Endothelial cell of umbilical vein (primary cell): Measurements from ENCODE around the gene DCLK1. TPM values are rescaled to one million over a fixed set of nuclear protein-coding genes. Genes with fewer than 3 reads are reported as not detected.

Experiments used
- BruUV-seq: library from RNA; stranded (reverse); fragments of 400-500 nt; replicated peaks from 2 replicates; lab custom pipeline; 2021; lab: Mats Ljungman, UMichigan
- CTCF ChIA-PET: fragments of 300-600, 350-600 bp; sonication (Branson Sonifier 250); formaldehyde crosslinking; loops from one replicate; lab custom pipeline; 2021; ENCODE audit warnings: antibody characterized with exemption, inconsistent platforms; lab: Charles Lee
- POLR2A ChIA-PET: fragments of 300-600, 350-600 bp; sonication (Branson Sonifier 250); formaldehyde crosslinking; loops from one replicate; lab custom pipeline; 2021; ENCODE audit warnings: antibody characterized with exemption, inconsistent platforms; lab: Charles Lee
- DNase-seq: peaks from one replicate; pipeline ENCODE4 v3.0.0-alpha.2; 2011; ENCODE audit warnings: low read depth, low spot score
- FAIRE-seq: peaks from 2 replicates; lab custom pipeline; 2011; peaks lifted over from hg19 to GRCh38; lab: Jason Lieb, UNC
- H2AFZ ChIP-seq: 2 replicates; pipeline ENCODE4 v1.6.0; 2012; ENCODE audit warnings: low read depth, low read length, control low read depth, inconsistent platforms
- H3K27ac ChIP-seq: 2 replicates; pipeline ENCODE4 v1.5.1; 2011; ENCODE audit warnings: low read depth, mild to moderate bottlenecking, control low read depth, low read length, moderate library complexity; ENCODE audit not compliant: insufficient read depth
- H3K27me3 ChIP-seq, 2 experiments: 2 replicates each; pipeline versions ENCODE4 v1.6.0 to v1.6.1; 2011; ENCODE audit warnings: low read length in 2 of 2, mixed read lengths in 1 of 2; ENCODE audit not compliant: control insufficient read depth in 2 of 2, insufficient read depth in 2 of 2
- H3K36me3 ChIP-seq, 2 experiments: 2 replicates in 1 of 2; 3 replicates in 1 of 2; pipeline ENCODE4 v1.5.1; 2011; ENCODE audit warnings: low read length in 2 of 2, mild to moderate bottlenecking in 1 of 2, moderate library complexity in 1 of 2; ENCODE audit not compliant: control insufficient read depth in 2 of 2, insufficient read depth in 2 of 2; ENCODE audit errors: extremely low read depth in 1 of 2
- H3K4me1 ChIP-seq: 3 replicates; pipeline ENCODE4 v1.5.1; 2011; ENCODE audit warnings: mild to moderate bottlenecking, low read length; ENCODE audit not compliant: control insufficient read depth, insufficient read depth; ENCODE audit errors: extremely low read depth
- H3K4me2 ChIP-seq: 2 replicates; pipeline ENCODE4 v1.6.1; 2011; ENCODE audit warnings: low read length, control low read depth, mixed read lengths; ENCODE audit not compliant: insufficient read depth
- H3K4me3 ChIP-seq, 3 experiments: fragments of 200-600 bp in 1 of 3; sonication (generic), shearing (Covaris generic) in 1 of 3; replicated peaks in 1 of 3; 2 replicates each; pipeline ENCODE4 v1.5.1; 2011 to 2016; ENCODE audit warnings: control low read depth in 3 of 3, low read length in 3 of 3, mild to moderate bottlenecking in 2 of 3, inconsistent platforms in 1 of 3, low read depth in 1 of 3, moderate library complexity in 1 of 3; ENCODE audit not compliant: insufficient read depth in 1 of 3
- H3K79me2 ChIP-seq: 2 replicates; pipeline ENCODE4 v1.6.0; 2012; ENCODE audit warnings: low read length, inconsistent platforms; ENCODE audit not compliant: control insufficient read depth, insufficient read depth
- H3K9ac ChIP-seq: replicated peaks from 2 replicates; pipeline ENCODE3; 2011; ENCODE audit warnings: low read length, control low read depth; ENCODE audit not compliant: insufficient read depth; ENCODE audit errors: extremely low read depth
- H3K9me1 ChIP-seq: replicated peaks from 3 replicates; pipeline ENCODE4 v1.6.0; 2011; ENCODE audit warnings: mild to moderate bottlenecking, low read length; ENCODE audit not compliant: control insufficient read depth, insufficient read depth; ENCODE audit errors: extremely low read depth
- H3K9me3 ChIP-seq: replicated peaks from 2 replicates; pipeline ENCODE4 v1.5.1; 2012; ENCODE audit warnings: low read length, inconsistent platforms; ENCODE audit not compliant: control insufficient read depth, insufficient read depth
- H4K20me1 ChIP-seq: replicated peaks from 2 replicates; pipeline ENCODE3; 2011; ENCODE audit warnings: mild to moderate bottlenecking, low read length; ENCODE audit not compliant: control insufficient read depth, insufficient read depth; ENCODE audit errors: extremely low read depth
- CTCF ChIP-seq, 2 donors: IDR thresholded peaks; 1 replicate in 1 of 2; 2 replicates in 1 of 2; pipeline ENCODE4 v1.5.1; 2011; ENCODE audit warnings: low read length in 2 of 2, mild to moderate bottlenecking in 2 of 2, moderate library complexity in 2 of 2, control low read depth in 1 of 2, inconsistent platforms in 1 of 2, low read depth in 1 of 2; ENCODE audit not compliant: insufficient read depth in 1 of 2; ENCODE audit errors: extremely low read depth in 1 of 2
- EZH2 ChIP-seq: IDR thresholded peaks from 2 replicates; pipeline ENCODE4 v1.6.1; 2012; ENCODE audit warnings: borderline replicate concordance, low read depth, mild to moderate bottlenecking, moderate library complexity, low read length, inconsistent platforms; ENCODE audit not compliant: severe bottlenecking
- FOS ChIP-seq: IDR thresholded peaks from 2 replicates; pipeline ENCODE4 v1.6.1; 2011; ENCODE audit warnings: mild to moderate bottlenecking, low read length, moderate library complexity, borderline replicate concordance; ENCODE audit not compliant: insufficient read depth
- GATA2 ChIP-seq: IDR thresholded peaks from 2 replicates; pipeline ENCODE4 v1.7.0; 2011; ENCODE audit warnings: low read depth, mild to moderate bottlenecking, moderate library complexity, mixed read lengths, low read length; ENCODE audit not compliant: insufficient read length, insufficient read depth
- JUN ChIP-seq: IDR thresholded peaks from 2 replicates; pipeline ENCODE4 v1.6.1; 2011; ENCODE audit warnings: borderline replicate concordance, low read depth; ENCODE audit not compliant: insufficient read length, insufficient read depth
- MYC ChIP-seq: IDR thresholded peaks from one replicate; pipeline ENCODE4 v1.6.1; 2011; ENCODE audit warnings: mild to moderate bottlenecking, low read depth, low read length
- POLR2A ChIP-seq: IDR thresholded peaks from 2 replicates; pipeline ENCODE4 v1.6.1; 2012; ENCODE audit warnings: low read depth, mild to moderate bottlenecking, control low read depth, low read length
- POLR2AphosphoS5 ChIP-seq: IDR thresholded peaks from 2 replicates; pipeline ENCODE4 v1.6.1; 2012; ENCODE audit warnings: low read depth, mild to moderate bottlenecking, control low read depth, low read length, moderate library complexity; ENCODE audit not compliant: insufficient read depth
- dilution Hi-C: fragments of 300-500 bp; cut with MboI; formaldehyde crosslinking; loops from one replicate; pipeline ENCODE4 v1.15.0; 2019; ENCODE audit warnings: low sequenced_read_pairs; ENCODE audit not compliant: extremely low pct_ligation_motif_present
- intact Hi-C: fragments of 100-400 bp; cut with micrococcal nuclease; formaldehyde crosslinking; loops from one replicate; pipeline ENCODE4 v1.10.0; 2022
- polyA plus RNA-seq, 4 experiments: library from polyadenylated mRNA; depleted of rRNA in 3 of 4; stranded (reverse) in 3 of 4; unstranded in 1 of 4; fragments of >200 nt; gene quantifications; 2 replicates each; pipeline versions ENCODE4 v1.2.1 to v1.2.3, GENCODE V29; 2011 to 2012; ENCODE audit warnings: missing spikeins in 1 of 4
- total RNA-seq: library from RNA; stranded (reverse); gene quantifications from 2 replicates; pipeline ENCODE4 v1.2.3, GENCODE V29; 2021
- TF ChIP-seq, protein P1 (sequence below): IDR thresholded peaks from 2 replicates; pipeline ENCODE4 v1.6.1; 2011; ENCODE audit not compliant: insufficient read depth, insufficient read length

DCLK1 gene
- total and polyA plus RNA-seq, 2 donors (not counting 3 experiments of a cell fraction or from before 2014, with no cell fraction given) = 0.28 to 3.9 TPM

DNA sequence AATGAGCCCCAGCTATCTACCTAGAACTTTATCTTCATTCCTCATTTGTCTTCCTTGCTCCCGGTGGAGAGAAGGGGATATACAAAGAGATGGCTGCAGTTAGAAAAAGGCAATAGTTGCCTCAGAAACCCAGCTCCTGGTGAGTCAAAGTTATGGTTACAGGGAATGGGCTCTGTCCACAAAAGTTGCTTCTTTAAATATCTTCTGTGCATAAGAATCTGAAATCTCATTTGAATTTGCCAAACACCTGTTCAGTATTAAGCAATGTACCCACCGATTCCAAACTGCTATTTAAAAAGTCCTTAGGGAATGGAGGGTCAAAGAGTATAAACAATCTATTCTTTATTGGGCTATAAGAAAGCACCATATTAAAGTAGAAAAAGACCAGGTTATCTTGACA, 48.4 kb downstream of the DCLK1 start:
- intact Hi-C loops = loop anchor here (10.0 kb wide), 1 partner anchor 192 kb away; no protein-coding TSS in a partner anchor
- no peak overlapping the region for H3K4me3 ChIP-seq
- no peak overlapping the region for H2AFZ ChIP-seq
- H3K9me3 ChIP-seq = no peaks in the 10 kb centered on the region
- CTCF ChIA-PET = no interaction called here
- H3K27ac ChIP-seq = no peak overlapping the region
- no peaks in the 10 kb centered on the region for H4K20me1 ChIP-seq
- FAIRE-seq (no peak), DNase-seq (no peak)
- BruUV-seq = no TSS peak
- TF ChIP-seq GATA2 (no peak), CTCF (IDR thresholded peaks at IDR 0.05; ENCODE audit: extremely low read depth in 1 of 2, insufficient read depth in 1 of 2, low read depth in 1 of 2, low read length in 2 of 2) (no peak), EZH2 (no peak), POLR2A (no peak), MYC (no peak), FOS (no peak), JUN (no peak), POLR2AphosphoS5 (no peak)
- TF ChIP-seq, protein P1, sequence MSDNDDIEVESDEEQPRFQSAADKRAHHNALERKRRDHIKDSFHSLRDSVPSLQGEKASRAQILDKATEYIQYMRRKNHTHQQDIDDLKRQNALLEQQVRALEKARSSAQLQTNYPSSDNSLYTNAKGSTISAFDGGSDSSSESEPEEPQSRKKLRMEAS = no peak
- H3K79me2 ChIP-seq = no peaks in the 10 kb centered on the region
- H3K4me1 ChIP-seq = no peaks in the 10 kb centered on the region
- POLR2A ChIA-PET = no interaction called here
- H3K4me2 ChIP-seq = no peak overlapping the region
- no peaks in the 10 kb centered on the region for H3K27me3 ChIP-seq
- no peaks in the 10 kb centered on the region for H3K9me1 ChIP-seq
- H3K9ac ChIP-seq = no peak overlapping the region
- dilution Hi-C loops = no loop called here
- no peaks in the 10 kb centered on the region for H3K36me3 ChIP-seq
